Measurements from ENCODE around the gene EDEM3.
A peak's percentile ranks its signal among the peaks of the same experiment; 100 is the strongest.
"Not testable (repeated sequence)": the region's sequence is repeated elsewhere in the genome, so short reads cannot be mapped to it uniquely, and the experiment has no call there.

EDEM3 gene

DNA sequence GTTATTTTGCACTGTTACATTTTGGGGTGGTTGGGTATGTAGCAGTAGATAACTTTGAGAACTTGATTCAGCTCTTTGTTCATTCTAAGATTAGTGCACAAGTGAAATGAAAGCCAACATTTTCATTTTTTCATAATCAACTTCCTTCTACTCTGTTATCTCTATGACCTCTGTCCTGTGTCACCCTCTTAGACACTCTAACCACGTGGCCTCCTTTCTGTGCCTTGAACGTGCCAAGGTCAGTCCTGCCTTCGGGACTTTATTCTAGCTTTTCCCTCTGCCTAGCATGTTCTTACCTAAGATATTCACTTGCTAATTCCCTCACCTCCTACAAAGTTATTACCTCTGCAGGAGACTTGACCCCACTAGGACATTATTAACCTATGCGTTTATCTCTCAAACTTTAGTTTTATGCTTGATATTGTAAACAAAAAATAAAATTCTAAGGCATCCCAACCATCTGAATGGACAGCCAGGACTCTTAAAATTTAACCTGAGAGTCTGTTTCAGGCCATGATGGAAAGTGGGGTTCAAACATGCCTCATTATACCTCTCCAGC lies 19.2 kb upstream of the EDEM3 start:
- no peak for DNase-seq
- intact Hi-C loops (cut with DNase I): no loop called here

DNA sequence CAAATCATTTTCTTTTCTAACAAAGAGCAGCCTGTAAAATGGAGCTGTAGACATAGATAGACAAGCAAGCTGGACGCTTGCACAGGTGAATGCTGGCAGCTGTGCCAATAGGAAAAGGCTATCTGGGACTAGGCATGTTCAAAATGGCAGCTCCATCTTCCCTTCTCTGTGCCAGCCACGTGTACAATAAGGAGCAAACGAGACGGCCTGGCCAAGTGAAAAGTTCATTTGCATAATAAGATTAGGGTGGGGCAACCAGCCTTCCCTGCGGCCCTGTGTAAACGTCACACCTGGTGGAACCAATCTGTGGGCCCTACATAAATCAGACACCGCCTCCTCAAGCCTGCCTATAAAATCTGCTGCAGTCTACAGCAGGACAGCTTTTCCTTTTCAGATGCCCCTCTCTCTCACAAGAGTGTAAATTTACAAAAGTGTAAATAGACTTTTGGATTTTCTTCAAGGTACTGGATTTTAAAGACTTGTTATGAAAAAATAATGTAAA lies 16.6 kb upstream of the EDEM3 start:
- intact Hi-C loops (cut with DNase I): no loop called here
- no peak for DNase-seq

DNA sequence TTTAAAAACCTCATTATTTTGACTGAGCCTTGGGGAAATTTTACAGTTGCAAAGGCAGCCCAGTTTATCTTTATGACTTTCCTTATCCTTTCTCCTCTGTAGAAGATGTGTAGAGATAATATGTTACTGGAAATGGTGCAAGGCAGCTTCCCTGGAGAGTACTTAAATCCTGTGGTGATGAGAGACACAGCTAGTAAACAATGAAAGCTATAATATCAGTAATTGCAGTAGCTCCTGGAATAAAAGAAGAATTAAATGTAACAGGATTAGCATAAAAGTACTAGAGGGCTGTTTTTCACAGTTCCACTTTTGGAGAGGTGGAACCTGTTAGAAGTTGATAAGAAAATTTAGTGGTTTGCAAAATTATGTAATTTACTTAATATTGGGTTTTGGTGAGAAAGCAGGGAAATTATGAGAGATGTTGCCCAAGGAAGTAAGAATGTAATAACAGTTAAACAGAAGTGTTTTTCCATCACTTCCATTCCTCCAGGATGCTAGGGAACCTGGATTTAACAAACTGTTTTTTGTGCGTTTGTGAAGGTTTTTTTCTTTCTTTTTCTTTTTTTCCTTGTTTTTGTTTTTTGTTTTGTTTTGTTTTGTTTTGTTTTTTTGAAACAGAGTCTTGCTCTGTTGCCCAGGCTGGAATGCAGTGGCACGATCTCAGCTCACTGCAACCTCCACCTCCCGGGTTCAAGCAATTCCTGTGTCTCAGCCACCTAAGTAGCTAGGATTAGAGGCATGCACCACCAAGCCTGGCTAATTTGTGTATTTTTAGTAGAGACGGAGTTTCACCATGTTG lies 15.7 kb upstream of the EDEM3 start:
- no peak for DNase-seq
- intact Hi-C loops (cut with DNase I): no loop called here

DNA sequence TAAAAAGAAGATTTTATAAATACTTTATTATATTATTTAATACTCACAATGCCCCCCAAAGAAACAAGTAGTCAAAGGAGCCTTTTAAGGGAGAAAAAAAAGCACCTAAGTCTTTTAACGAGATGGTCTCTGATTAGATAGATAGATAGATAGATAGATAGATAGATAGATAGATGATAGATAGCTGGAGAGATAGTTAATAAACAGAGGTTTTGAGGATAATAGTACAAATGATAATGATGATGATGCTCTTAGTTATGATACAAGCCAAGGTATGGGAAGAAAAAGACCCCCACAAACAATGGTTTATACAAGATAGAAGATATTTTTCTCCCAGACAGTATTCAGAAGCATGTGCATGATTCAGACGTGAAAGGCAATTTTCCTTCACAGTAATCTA lies 14.6 kb upstream of the EDEM3 start:
- intact Hi-C loops (cut with DNase I): no loop called here
- DNase-seq: no peak

DNA sequence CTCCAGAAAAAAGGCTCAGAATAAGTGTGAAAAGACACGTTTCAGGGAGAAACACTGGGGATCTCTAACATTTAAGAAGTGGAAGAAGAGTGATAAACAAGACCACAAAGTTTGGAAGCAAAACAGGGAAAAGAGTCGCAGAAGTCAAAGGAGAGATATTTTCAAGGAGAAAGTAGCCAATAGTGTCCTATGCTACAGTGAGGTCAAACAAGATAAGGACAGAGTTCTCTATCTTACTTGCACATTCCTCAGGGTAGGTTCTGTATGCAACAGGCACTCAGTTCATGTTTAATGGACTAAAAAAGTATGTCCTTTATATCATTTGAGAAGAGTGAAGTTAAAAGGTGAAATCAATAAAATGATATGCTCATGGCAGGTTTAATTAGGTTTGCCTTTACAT lies 13.8 kb upstream of the EDEM3 start:
- intact Hi-C loops (cut with DNase I): no loop called here
- no peak for DNase-seq

DNA sequence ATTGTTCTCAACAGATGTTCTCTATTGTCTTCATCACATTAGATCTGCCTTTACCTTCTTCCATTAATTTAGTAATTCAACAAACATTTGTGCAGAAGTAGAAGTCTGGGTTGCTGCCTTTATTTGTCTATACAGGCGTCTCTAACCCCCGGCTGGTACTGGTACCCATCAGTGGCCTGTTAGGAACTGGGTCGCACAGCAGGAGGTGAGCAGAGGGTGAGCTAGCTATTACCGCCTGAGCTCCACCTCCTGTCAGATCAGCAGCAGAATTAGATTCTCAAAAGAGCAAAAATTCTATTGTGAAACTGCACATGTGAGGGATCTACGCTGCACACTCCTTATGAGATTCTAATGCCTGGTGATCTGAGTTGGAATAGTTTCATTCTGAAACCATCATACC lies 12.9 kb upstream of the EDEM3 start:
- no peak for DNase-seq
- intact Hi-C loops (cut with DNase I): no loop called here

DNA sequence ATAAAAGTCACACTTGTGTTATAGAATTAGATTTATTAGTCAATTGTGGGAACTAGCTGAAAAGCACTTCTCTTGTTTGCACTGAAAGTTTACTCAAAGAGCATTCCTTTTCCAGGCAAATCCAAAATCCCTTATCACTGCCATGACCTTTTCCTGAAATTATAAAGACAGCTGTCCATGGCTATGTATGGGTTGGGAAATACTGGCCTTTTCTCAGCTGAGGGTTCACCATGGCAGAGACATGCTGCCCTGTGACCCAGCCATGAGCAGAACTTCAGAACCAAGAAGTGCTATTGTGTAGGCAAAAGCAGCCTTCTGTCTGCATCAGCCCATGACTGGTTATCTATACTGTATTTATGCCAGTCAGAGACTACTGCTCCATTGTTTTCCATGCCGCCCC lies 9.8 kb upstream of the EDEM3 start:
- no peak for DNase-seq
- intact Hi-C loops (cut with DNase I): no loop called here

DNA sequence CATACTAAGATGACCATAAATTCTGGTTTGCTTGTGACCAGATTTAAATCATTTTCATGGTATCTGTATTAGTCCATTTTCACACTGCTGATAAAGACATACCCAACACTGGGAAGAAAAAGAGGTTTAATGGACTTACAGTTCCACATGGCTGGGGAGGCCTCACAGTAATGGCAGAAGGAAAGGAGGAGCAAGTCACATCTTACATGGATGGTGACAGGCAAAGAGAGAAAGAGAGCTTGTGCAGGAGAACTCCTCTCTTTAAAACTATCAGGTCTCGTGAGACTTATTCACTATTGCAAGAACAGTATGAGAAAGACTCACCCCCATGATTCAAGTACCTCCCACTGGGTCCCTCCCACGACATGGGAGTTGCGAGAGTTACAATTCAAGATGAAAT lies 8.9 kb upstream of the EDEM3 start:
- intact Hi-C loops (cut with DNase I); DNase-seq: not testable (repeated sequence)

DNA sequence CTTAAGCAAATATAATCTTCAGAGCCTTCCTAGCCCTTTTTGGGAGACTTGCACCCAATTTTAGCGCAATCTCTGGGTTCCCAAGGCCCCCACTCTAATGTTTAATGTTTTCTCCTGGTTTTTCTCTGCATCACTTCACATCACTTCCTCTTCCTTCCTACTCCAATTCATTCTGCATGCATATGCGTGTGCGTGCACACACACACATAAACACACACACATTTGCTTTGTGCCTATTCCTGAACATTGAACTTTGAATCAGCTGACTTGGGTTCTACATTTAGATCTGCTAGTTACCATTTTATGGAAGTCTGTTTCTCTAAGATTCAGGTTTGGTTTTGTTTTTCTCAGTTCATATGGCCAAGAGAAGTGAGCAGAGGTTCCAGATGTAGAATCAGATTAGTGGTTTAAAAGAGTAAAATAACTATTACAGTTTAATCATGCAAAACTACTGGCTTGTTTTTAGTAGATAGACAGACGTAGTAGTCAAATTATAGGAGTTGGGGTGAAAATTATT lies 7.4 kb upstream of the EDEM3 start:
- intact Hi-C loops (cut with DNase I): no loop called here
- no peak for DNase-seq

DNA sequence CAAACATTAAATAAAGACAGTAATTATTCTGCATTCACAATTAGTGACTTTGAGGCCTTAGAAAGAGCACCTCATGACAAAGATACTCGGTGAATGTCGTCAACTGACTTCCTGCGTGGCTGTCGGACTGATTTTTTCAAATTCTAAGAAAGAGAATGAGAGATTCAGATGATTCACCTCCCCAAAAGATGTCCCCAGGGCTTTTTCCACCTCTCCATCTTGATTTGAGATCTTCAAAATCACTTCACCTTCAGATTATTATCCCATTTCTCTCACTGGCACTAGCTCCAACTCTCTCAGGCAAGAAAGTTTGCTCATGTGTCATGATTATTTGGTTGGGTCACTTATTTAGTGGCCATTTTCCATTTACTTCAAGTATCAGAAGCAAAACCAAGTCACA lies 5.0 kb upstream of the EDEM3 start:
- DNase-seq: no peak
- intact Hi-C loops (cut with DNase I): no loop called here

DNA sequence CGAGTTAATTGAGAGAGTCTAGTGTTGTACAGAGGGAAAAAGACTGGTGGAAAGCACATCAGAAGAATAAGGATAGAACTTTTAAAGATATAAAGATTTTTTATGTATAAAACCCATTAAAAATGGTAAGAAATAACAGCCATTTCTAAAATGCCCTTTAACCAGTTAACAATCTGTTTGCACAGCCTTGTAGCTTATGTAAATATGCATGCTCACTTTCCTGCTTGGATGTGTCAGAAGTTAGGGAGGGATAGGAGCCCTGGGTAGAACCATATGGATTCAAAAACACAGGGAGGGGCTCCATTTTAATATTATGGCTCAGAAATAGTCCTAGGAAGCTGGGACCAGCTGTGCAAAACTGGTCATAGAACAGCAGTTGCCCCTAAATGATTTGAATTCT lies 4.5 kb upstream of the EDEM3 start:
- intact Hi-C loops (cut with DNase I): no loop called here
- DNase-seq: no peak

DNA sequence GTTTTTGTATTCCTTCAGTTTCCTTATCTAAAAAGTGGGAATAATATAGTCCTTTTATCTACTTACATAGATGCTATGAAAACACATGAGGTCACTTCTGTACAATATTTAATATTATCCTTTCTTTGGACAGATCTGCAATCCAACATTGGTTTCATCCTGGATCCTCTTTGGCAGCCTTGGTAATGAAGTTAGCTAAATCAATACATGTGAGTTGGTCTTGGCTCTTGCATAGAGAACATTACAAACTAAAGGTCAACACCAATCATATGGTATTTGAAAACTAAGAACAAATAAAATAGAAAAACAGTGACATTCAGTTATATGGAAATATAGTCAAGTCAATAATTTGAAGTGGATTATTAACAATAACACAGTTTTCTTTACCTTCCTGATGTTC lies 3.2 kb upstream of the EDEM3 start:
- intact Hi-C loops (cut with DNase I): no loop called here
- DNase-seq: no peak

DNA sequence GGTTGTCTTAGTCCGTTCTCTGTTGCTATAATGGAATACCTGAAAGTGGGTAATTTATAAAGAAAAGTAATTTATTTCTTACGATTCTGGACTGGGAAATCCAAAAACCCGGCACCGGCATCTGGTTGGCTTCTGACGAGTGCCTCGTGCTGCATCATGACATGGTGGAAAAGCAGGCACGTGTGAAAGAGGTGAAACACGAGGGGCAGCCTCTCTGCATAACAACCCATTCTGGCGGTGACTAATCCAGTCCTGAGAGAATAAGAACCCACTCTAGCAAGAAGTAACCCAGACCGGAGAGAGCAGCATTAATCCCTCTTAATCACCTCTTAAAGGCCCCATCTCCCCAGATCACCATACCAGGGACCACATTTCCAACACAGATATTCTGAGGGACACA lies 2.7 kb upstream of the EDEM3 start:
- DNase-seq: no peak
- intact Hi-C loops (cut with DNase I): no loop called here

DNA sequence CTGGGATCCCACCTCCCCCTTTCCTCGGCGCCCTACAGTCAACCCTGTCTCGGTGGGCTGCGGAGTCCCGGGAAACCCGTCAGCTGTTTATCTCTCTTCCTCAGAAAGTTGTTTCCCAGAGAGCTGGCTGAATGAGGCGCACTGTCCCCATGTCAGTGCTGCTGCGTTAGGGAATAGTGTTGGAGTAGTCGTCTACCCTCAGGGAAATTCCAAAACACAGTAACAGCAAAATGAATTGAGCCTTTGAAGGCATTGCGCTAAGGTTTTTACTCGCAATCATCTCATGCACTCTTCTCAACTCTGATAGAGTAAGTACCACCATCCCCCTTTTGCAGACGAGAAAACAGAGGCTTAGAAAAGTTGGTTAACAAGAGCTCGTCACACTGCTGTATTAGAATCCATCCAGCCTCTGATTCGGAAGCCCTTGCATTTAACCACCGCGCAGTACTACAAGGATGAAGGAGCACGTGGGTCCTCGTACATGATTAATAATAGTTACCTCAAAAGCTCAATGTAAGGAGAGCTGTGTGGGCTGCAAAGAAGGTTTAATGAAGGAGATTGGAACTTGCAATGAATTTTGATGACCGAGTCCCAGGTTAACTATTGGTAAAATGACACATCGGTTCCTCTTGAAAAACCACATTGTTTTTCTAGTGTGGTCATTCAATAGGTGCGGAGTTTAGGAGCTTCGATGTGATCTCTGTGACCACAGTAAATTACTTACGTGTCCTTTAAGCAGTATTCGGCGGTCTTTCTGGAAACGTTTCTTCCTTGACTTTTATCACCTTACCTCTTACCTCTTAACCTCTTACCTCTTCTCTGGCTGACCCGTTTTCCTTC lies 788 bp upstream of the EDEM3 start:
- peak in 26 of 42 donors; percentile 13 to 73 (median 32) for DNase-seq
- intact Hi-C loops (cut with DNase I): loop anchor here (2.0 kb wide), 1 partner anchor 401 kb away; the partner anchor contains the start of genes SWT1 and TRMT1L

DNA sequence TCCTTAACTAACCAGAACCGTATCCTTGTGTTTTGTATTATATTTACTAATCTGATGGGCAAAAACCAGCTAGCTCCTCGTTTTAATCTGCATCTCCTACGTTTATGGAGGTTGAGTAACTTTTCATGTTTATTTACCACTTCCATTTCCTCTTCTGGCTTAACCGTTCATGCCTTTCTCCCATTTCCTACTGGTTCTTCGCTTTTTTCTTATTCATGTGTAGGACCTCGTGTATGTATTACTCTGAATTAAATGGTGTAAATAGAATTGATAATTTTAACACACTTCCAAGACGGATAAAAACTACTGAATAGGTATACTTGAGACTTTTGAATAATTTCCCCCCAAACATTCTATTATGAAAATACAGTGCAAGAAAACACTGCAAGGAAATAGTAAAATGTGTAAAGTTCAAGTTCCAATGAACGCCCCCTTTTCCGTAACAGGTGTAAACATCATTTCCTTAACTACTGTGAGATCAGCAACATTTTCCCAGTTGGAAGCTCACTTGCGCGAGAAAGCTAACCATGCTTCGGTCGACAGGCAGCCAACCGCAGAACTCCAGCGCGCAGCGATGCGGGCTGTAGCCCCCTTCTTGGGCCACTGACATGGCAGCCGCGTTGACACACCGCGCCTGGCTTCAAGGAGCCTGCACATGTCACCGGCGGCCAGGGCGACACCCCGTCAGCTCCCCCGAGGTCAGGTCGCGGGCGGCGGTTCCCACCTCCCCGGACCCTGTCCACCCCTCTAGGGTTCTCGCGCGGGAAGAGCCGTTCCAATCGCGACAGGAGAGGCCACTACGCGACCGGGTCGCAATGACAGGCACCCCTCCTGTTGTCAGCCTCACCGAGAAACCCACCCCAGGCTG lies 816 bp downstream of the EDEM3 start:
- peak in 34 of 42 donors; percentile 4 to 58 (median 32) for DNase-seq
- intact Hi-C loops (cut with DNase I): loop anchor here (2.0 kb wide), 1 partner anchor 403 kb away; the partner anchor contains the start of genes SWT1 and TRMT1L

DNA sequence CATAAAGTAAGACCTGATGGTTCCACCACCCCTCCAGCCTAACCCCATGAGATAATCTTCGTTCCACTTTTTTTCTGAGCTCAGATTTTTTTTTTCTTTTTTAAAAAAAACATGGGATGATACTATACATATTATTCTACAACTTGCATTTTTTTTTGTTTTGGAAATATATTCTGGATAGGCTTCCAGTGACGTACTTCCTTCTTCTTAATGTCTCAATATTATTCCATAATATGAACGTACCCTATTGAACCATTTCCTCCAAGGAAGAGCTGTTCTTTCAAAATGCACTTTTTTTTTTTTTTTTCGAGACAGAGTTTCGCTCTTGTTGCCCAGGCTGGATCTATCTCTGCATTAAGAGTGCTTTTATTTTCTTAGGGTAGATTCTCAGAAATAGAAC lies 1.5 kb downstream of the EDEM3 start:
- intact Hi-C loops (cut with DNase I): no loop called here
- DNase-seq: no peak

DNA sequence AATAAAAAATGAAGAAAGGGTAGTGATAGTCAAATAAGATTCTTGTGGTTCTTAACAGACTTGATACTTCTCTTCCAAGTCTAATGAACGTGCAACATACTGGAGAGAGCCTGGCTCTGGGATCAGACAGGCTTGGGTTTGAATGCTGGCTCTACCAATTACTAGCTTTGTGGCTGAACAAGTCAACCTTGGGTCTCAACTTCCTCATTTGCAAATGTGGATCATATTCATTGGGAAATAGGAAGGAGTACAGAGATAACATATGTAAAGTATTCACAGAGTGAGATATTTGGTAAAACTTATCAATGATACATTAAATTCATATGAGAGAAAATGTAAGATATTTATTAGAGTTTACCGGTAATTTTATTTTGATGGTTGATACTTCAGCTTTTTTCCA lies 2.0 kb downstream of the EDEM3 start:
- intact Hi-C loops (cut with DNase I): no loop called here
- DNase-seq: no peak

DNA sequence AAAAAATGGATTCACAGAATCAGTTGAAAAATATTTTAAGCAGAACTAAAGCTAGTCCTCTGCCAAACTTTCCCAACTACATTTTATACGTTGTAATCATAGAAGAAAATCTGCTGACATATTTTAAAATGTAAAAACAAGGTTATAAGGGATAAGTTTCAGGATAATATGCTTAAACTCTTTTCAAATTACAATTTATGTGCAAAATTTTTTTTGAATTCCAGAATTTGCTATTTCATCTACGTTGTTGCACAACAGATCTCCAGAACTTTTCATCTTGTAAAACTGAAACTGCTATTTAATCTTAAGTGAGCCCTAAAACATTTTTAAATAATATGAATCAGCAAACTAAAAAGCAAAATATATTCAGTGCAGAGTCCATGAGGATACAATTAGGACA lies 5.9 kb downstream of the EDEM3 start:
- DNase-seq: no peak
- intact Hi-C loops (cut with DNase I): no loop called here
